C4-2B (cell line): Measurements from ENCODE around the gene ZFX.

Experiments
- ZFX ChIP-seq: fragments of 450-650 bp; IDR thresholded peaks from 2 replicates; pipeline ENCODE4 v1.6.1; 2017
- TF ChIP-seq, protein P1 (sequence below): fragments of 450-650 bp; conservative IDR thresholded peaks from 2 replicates; pipeline ENCODE4 v1.5.1; 2017; ENCODE audit warnings: mild to moderate bottlenecking

DNA sequence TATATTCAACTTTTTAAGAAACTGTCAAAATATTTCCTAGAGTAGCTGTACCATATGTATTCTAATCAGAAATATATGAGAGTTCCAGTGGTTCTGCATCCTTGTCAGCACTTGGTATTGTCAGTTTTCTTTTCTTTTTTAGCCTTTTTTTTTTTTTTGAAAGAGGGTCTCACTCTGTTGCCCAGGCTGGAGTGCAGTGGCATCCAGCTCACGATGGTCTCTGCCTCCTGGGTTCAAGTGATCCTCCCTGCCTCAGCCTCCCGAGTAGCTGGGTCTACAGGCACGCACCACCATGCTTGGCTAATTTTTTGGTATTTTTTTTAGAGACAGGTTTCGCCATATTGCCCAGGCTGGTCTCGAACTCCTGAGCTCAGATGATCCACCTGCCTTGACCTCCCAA, 79.1 kb downstream of the ZFX start:
- TF ChIP-seq, protein P1, sequence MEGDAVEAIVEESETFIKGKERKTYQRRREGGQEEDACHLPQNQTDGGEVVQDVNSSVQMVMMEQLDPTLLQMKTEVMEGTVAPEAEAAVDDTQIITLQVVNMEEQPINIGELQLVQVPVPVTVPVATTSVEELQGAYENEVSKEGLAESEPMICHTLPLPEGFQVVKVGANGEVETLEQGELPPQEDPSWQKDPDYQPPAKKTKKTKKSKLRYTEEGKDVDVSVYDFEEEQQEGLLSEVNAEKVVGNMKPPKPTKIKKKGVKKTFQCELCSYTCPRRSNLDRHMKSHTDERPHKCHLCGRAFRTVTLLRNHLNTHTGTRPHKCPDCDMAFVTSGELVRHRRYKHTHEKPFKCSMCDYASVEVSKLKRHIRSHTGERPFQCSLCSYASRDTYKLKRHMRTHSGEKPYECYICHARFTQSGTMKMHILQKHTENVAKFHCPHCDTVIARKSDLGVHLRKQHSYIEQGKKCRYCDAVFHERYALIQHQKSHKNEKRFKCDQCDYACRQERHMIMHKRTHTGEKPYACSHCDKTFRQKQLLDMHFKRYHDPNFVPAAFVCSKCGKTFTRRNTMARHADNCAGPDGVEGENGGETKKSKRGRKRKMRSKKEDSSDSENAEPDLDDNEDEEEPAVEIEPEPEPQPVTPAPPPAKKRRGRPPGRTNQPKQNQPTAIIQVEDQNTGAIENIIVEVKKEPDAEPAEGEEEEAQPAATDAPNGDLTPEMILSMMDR, result no peak
- no peak for TF ChIP-seq ZFX
